ENCODE results near the gene DCAF5. TPM values are rescaled to one million over a fixed set of nuclear protein-coding genes. Genes with fewer than 3 reads are reported as not detected.

The DCAF5 gene
- total and polyA plus RNA-seq, 2 of the 13 experiments (the other 11 are each of a cell fraction or from before 2014, with no cell fraction given) = 13.4 to 31.6 TPM

Small RNA genes lying within 50 kb of the gene (small RNA-seq; reads per million reads assigned to genes)
- gene RF00019 (ENCODE audit: insufficient read depth in 2 of 3, insufficient read length in 3 of 3, low read depth in 2 of 3, low replicate concordance in 1 of 3) = 0 reads per million in 3 experiments
- gene RPS29P1 (ENCODE audit: insufficient read depth in 2 of 3, insufficient read length in 3 of 3, low read depth in 2 of 3, low replicate concordance in 1 of 3) = 0 reads per million in 3 experiments

Other genes with a start within 250 kb of the DCAF5 start
- 58.6 and 62.4 TPM in 2 replicates for gene ACTN1, start 173.8 kb downstream of the DCAF5 start, total RNA-seq (2016; rRNA removed; fragmentation: Illumina TruSeq; extraction: Trizol)
- 152 and 162 TPM in 2 replicates for gene ACTN1, start 173.8 kb downstream of the DCAF5 start, polyA plus RNA-seq (2011; rRNA removed)
- gene EXD2, start 38.4 kb upstream of the DCAF5 start, total RNA-seq (2016; rRNA removed; fragmentation: Illumina TruSeq; extraction: Trizol) = 8.8 and 15.1 TPM in 2 replicates
- gene EXD2, start 38.4 kb upstream of the DCAF5 start, polyA plus RNA-seq (2011; rRNA removed) = 9.5 and 10.8 TPM in 2 replicates
- gene GALNT16, start 107.0 kb upstream of the DCAF5 start, total RNA-seq (2016; rRNA removed; fragmentation: Illumina TruSeq; extraction: Trizol) = 0.36 and 0.82 TPM in 2 replicates
- gene GALNT16, start 107.0 kb upstream of the DCAF5 start, polyA plus RNA-seq (2011; rRNA removed) = 0.54 and 0.55 TPM in 2 replicates
- gene ERH, start 245.2 kb upstream of the DCAF5 start, total RNA-seq (2016; rRNA removed; fragmentation: Illumina TruSeq; extraction: Trizol) = 341 and 491 TPM in 2 replicates
- 75.8 and 105 TPM in 2 replicates for gene ERH, start 245.2 kb upstream of the DCAF5 start, polyA plus RNA-seq (2011; rRNA removed)
- 63.8 and 69.5 TPM in 2 replicates for gene SLC39A9, start 245.6 kb upstream of the DCAF5 start, total RNA-seq (2016; rRNA removed; fragmentation: Illumina TruSeq; extraction: Trizol)
- 45.5 and 46.6 TPM in 2 replicates for gene SLC39A9, start 245.6 kb upstream of the DCAF5 start, polyA plus RNA-seq (2011; rRNA removed)

Data from HepG2 (cell line).